Transverse colon (tissue), 4 donors: Measurements from ENCODE around the gene ZNF862.

Source experiments
- CTCF ChIP-seq, 5 experiments: fragments of 200-600 bp in 3 of 5; fragments of 450-650 bp in 2 of 5; sonication (generic) in 3 of 5; IDR thresholded peaks; 1 replicate in 2 of 5; 2 replicates in 3 of 5; pipeline ENCODE4 v1.5.1; 2016 to 2017; ENCODE audit warnings: antibody characterized with exemption in 5 of 5, inconsistent platforms in 3 of 5, mild to moderate bottlenecking in 2 of 5, moderate library complexity in 1 of 5
- EP300 ChIP-seq: sonication (generic); formaldehyde crosslinking; IDR thresholded peaks from one replicate; pipeline ENCODE4 v1.6.1; 2017; ENCODE audit warnings: antibody characterized with exemption, low read depth
- POLR2A ChIP-seq: fragments of 450-650 bp; IDR thresholded peaks from one replicate; pipeline ENCODE4 v1.6.1; 2016; ENCODE audit warnings: antibody characterized with exemption, mild to moderate bottlenecking, moderate library complexity
- POLR2AphosphoS5 ChIP-seq, 3 donors: sonication (generic); formaldehyde crosslinking; IDR thresholded peaks; one replicate each; pipeline ENCODE4 v1.6.1; 2016; ENCODE audit warnings: antibody characterized with exemption in 3 of 3

GRCh38 chr7:149822353-149822943, 15.7 kb upstream of the ZNF862 start:
- TF ChIP-seq POLR2A (no peak), POLR2AphosphoS5 (IDR thresholded peaks at IDR 0.05) (no peak), CTCF (IDR thresholded peaks at IDR 0.05) (no peak), EP300 (no peak)
